Lung (tissue), 12 donors: ENCODE measurements around the gene FGFR2. TPM values are rescaled to one million over a fixed set of nuclear protein-coding genes. Genes with fewer than 3 reads are reported as not detected.
A peak's percentile ranks its signal among the peaks of the same experiment; 100 is the strongest.

ENCODE experiments used
- ATAC-seq: fragments of 200-7000 bp; cut with Tn5 transposase; one replicate; pipeline ENCODE4 v1.9.1; 2020; ENCODE audit warnings: moderate number of reproducible peaks; ENCODE audit not compliant: insufficient read depth, low FRiP score
- DNase-seq, 3 donors: peaks; one replicate each; pipeline ENCODE4 v3.0.0-alpha.2; 2013 to 2017
- H3K27ac ChIP-seq, 2 donors: one replicate each; pipeline ENCODE4 v1.5.1; 2013; ENCODE audit warnings: mild to moderate bottlenecking in 2 of 2, moderate library complexity in 2 of 2, control low read depth in 1 of 2, inconsistent platforms in 1 of 2, low read depth in 1 of 2, low read length in 1 of 2
- H3K27me3 ChIP-seq, 3 donors: one replicate each; pipeline ENCODE4 v1.5.1; 2013; ENCODE audit warnings: low read length in 2 of 3; ENCODE audit not compliant: control insufficient read depth in 3 of 3, insufficient read depth in 3 of 3
- H3K36me3 ChIP-seq, 4 donors: one replicate each; pipeline ENCODE4 v1.5.1; 2013; ENCODE audit warnings: low read length in 4 of 4, mild to moderate bottlenecking in 1 of 4, moderate library complexity in 1 of 4; ENCODE audit not compliant: control insufficient read depth in 4 of 4, insufficient read depth in 4 of 4
- H3K4me1 ChIP-seq, 5 donors: one replicate each; pipeline ENCODE4 v1.5.1; 2013; ENCODE audit warnings: low read length in 5 of 5, mild to moderate bottlenecking in 2 of 5, moderate library complexity in 1 of 5; ENCODE audit not compliant: control insufficient read depth in 5 of 5, insufficient read depth in 5 of 5
- H3K4me3 ChIP-seq: one replicate; pipeline ENCODE4 v1.5.1; 2013; ENCODE audit warnings: mild to moderate bottlenecking, control low read depth, moderate library complexity
- H3K9ac ChIP-seq, 2 donors: one replicate each; pipeline ENCODE4 v1.5.1; 2013; ENCODE audit warnings: low read length in 2 of 2, control low read depth in 1 of 2; ENCODE audit not compliant: insufficient read depth in 1 of 2
- H3K9me3 ChIP-seq, 4 donors: one replicate each; pipeline ENCODE4 v1.5.1; 2013; ENCODE audit warnings: low read length in 3 of 4, mild to moderate bottlenecking in 1 of 4, moderate library complexity in 1 of 4; ENCODE audit not compliant: control insufficient read depth in 4 of 4, insufficient read depth in 3 of 4
- WGBS, 2 donors: extraction: QIAGEN DNeasy Blood & Tissue Kit; methylation state at CpG; one replicate each; pipeline ENCODE4 v1.1.7; 2013; 5-methylcytosine and 5-hydroxymethylcytosine counted together
- polyA plus RNA-seq, 2 donors: library from polyadenylated mRNA; stranded (reverse); fragments of 200-250 nt; gene quantifications; one replicate each; pipeline ENCODE4 v1.2.1, GENCODE V29; 2013
- total RNA-seq, 2 donors: library from RNA; depleted of rRNA in 1 of 2; stranded (reverse); fragments of >200 nt in 1 of 2; gene quantifications; one replicate each; pipeline ENCODE4 v1.2.1, GENCODE V29; 2014 to 2021
- TF ChIP-seq, protein P1 (sequence below): IDR thresholded peaks from 2 replicates; pipeline ENCODE4 v1.5.1; 2012; ENCODE audit warnings: mild to moderate bottlenecking; ENCODE audit errors: control extremely low read depth, extremely low read depth
- donor health status: control.
- donor health status: control.
- donor health status: Bipolar disorder and iron deficiency.
- donor health status: healthy.
- donor health status: DM: yes; HTN: yes; CAD: no.

FGFR2 gene
- total and polyA plus RNA-seq, 4 donors, result 11.4 to 230 (median 41.7) TPM

- H3K9ac ChIP-seq, result no peak overlapping the region
- peaks cover 0 to 7% (median 3%) of the 10 kb centered on the region in 5 donors for H3K4me1 ChIP-seq
- no peaks in the 10 kb centered on the region for H3K9me3 ChIP-seq
- DNase-seq (peak in 2 of 3 donors; percentile 31 to 42), ATAC-seq (no peak)
- peaks cover 0 to 39% (median 10%) of the 10 kb centered on the region in 4 donors for H3K36me3 ChIP-seq
- no peak overlapping the region for H3K27ac ChIP-seq
- TF ChIP-seq, protein P1, sequence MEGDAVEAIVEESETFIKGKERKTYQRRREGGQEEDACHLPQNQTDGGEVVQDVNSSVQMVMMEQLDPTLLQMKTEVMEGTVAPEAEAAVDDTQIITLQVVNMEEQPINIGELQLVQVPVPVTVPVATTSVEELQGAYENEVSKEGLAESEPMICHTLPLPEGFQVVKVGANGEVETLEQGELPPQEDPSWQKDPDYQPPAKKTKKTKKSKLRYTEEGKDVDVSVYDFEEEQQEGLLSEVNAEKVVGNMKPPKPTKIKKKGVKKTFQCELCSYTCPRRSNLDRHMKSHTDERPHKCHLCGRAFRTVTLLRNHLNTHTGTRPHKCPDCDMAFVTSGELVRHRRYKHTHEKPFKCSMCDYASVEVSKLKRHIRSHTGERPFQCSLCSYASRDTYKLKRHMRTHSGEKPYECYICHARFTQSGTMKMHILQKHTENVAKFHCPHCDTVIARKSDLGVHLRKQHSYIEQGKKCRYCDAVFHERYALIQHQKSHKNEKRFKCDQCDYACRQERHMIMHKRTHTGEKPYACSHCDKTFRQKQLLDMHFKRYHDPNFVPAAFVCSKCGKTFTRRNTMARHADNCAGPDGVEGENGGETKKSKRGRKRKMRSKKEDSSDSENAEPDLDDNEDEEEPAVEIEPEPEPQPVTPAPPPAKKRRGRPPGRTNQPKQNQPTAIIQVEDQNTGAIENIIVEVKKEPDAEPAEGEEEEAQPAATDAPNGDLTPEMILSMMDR, result no peak
- 76 to 80% methylated on average over 6 of the region's 6 CpGs for WGBS, 2 donors
- H3K27me3 ChIP-seq, result no peaks in the 10 kb centered on the region
- H3K4me3 ChIP-seq, result no peak overlapping the region
Observed at GRCh38 chr10:121503587-121504051, 94.6 kb downstream of the FGFR2 start.

- no peak overlapping the region for H3K27ac ChIP-seq
- no peak overlapping the region for H3K9ac ChIP-seq
- WGBS, 2 donors, result 79 to 83% methylated on average over 7 of the region's 7 CpGs
- TF ChIP-seq, protein P1, result no peak
- no peak for DNase-seq
- peaks cover 0 to 47% (median 9%) of the 10 kb centered on the region in 4 donors for H3K36me3 ChIP-seq
- H3K4me3 ChIP-seq, result no peak overlapping the region
- H3K9me3 ChIP-seq, result no peaks in the 10 kb centered on the region
- peaks cover 0 to 11% (median 3%) of the 10 kb centered on the region in 5 donors for H3K4me1 ChIP-seq
- ATAC-seq, result no peak
- H3K27me3 ChIP-seq, result no peaks in the 10 kb centered on the region
Observed at GRCh38 chr10:121501796-121502195, 96.4 kb downstream of the FGFR2 start.

DNA sequence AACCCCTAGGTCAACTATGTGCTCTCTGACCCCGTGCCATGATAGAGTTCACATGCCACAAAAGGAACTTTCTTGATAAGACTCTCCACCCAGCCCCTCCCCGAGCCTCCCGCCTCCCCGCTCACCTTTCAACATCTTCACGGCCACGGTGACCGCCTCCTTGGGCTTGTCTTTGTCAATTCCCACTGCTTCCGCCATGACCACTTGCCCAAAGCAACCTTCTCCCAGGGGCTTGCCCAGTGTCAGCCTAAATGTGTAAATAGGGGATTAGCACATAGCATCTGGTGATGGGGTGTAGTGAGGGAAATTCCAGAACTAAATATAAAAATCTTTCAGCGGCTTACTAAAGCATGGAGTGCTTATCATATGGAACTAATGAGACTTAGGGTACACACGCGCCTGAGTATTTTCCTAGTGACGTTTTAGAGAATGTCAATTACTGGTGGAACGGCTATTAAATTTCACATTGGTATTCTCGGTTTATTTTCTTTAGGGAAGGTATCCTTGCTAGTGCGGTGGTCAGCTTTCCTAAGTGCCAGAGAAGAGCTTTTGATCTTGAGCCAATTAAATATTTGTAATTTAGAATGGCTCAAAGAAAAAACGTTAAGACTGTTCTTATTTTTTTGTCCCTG lies 97.4 kb downstream of the FGFR2 start:
- H3K9ac ChIP-seq, result no peak overlapping the region
- DNase-seq (peak in 1 of 3 donors; percentile 28), ATAC-seq (no peak)
- peaks cover 0 to 48% (median 11%) of the 10 kb centered on the region in 4 donors for H3K36me3 ChIP-seq
- H3K27ac ChIP-seq, result no peak overlapping the region
- TF ChIP-seq, protein P1, result no peak
- H3K27me3 ChIP-seq, result no peaks in the 10 kb centered on the region
- H3K4me3 ChIP-seq, result no peak overlapping the region
- peaks cover 0 to 11% (median 3%) of the 10 kb centered on the region in 5 donors for H3K4me1 ChIP-seq
- 65 to 70% methylated on average over 16 of the region's 16 CpGs for WGBS, 2 donors
- H3K9me3 ChIP-seq, result no peaks in the 10 kb centered on the region
